Common myeloid progenitor, CD34-positive (primary cell): ENCODE results near the gene SUN5.
A peak's percentile ranks its signal among the peaks of the same experiment; 100 is the strongest.
"Not testable (repeated sequence)": the region's sequence is repeated elsewhere in the genome, so short reads cannot be mapped to it uniquely, and the experiment has no call there.

ENCODE experiments used
- CTCF ChIA-PET: fragments of 350-600 bp; sonication (Branson Sonifier 250); formaldehyde crosslinking; loops from one replicate; lab custom pipeline; 2021; ENCODE audit warnings: antibody characterized with exemption; lab: Charles Lee
- POLR2A ChIA-PET: fragments of 350-600 bp; sonication (Branson Sonifier 250); formaldehyde crosslinking; loops from one replicate; lab custom pipeline; 2021; ENCODE audit warnings: antibody characterized with exemption; lab: Charles Lee
- DNase-seq, 3 donors: peaks; one replicate each; pipeline versions ENCODE4 v3.0.0 to v3.0.0-alpha.2; 2013
- H3K27ac ChIP-seq, 2 experiments: 1 replicate in 1 of 2; 2 replicates in 1 of 2; pipeline ENCODE4 v1.7.0; 2013; ENCODE audit warnings: inconsistent platforms in 2 of 2, low read length in 2 of 2, mild to moderate bottlenecking in 2 of 2, low read depth in 1 of 2, moderate library complexity in 1 of 2; ENCODE audit not compliant: severe bottlenecking in 2 of 2, insufficient read depth in 1 of 2, poor library complexity in 1 of 2
- H3K27me3 ChIP-seq, 5 experiments: replicated peaks in 2 of 5; 1 replicate in 3 of 5; 2 replicates in 2 of 5; pipeline versions ENCODE4 v1.6.1 to v1.7.0; 2013; ENCODE audit warnings: low read length in 4 of 5, mild to moderate bottlenecking in 2 of 5, moderate library complexity in 2 of 5, inconsistent platforms in 1 of 5; ENCODE audit not compliant: insufficient read depth in 5 of 5, control insufficient read depth in 4 of 5
- H3K36me3 ChIP-seq, 4 experiments: 1 replicate in 2 of 4; 2 replicates in 2 of 4; pipeline versions ENCODE4 v1.6.1 to v1.7.0; 2013; ENCODE audit warnings: low read length in 3 of 4, control low read depth in 1 of 4, mild to moderate bottlenecking in 1 of 4; ENCODE audit not compliant: control insufficient read depth in 4 of 4, insufficient read depth in 4 of 4
- H3K4me1 ChIP-seq, 4 experiments: 1 replicate in 3 of 4; 2 replicates in 1 of 4; pipeline versions ENCODE4 v1.6.1 to v1.7.1; 2013; ENCODE audit warnings: low read length in 3 of 4, mild to moderate bottlenecking in 3 of 4, control low read depth in 1 of 4, inconsistent platforms in 1 of 4, moderate library complexity in 1 of 4; ENCODE audit not compliant: control insufficient read depth in 4 of 4, insufficient read depth in 4 of 4; ENCODE audit errors: control extremely low read depth in 1 of 4
- H3K4me3 ChIP-seq, 7 experiments: 1 replicate in 4 of 7; 2 replicates in 3 of 7; pipeline versions ENCODE4 v1.5.1 to v1.7.0; 2013; ENCODE audit warnings: mild to moderate bottlenecking in 7 of 7, low read length in 6 of 7, moderate library complexity in 6 of 7, inconsistent platforms in 2 of 7, low read depth in 2 of 7, control low read depth in 1 of 7; ENCODE audit not compliant: insufficient read depth in 4 of 7, control insufficient read depth in 1 of 7; ENCODE audit errors: extremely low read depth in 1 of 7
- H3K9me3 ChIP-seq, 5 experiments: 1 replicate in 4 of 5; 2 replicates in 1 of 5; pipeline versions ENCODE4 v1.6.1 to v1.7.1; 2013; ENCODE audit warnings: low read length in 4 of 5, mild to moderate bottlenecking in 2 of 5, inconsistent platforms in 1 of 5, low read depth in 1 of 5, moderate library complexity in 1 of 5; ENCODE audit not compliant: control insufficient read depth in 4 of 5, insufficient read depth in 2 of 5; ENCODE audit errors: control extremely low read depth in 1 of 5
- WGBS: methylation state at CpG from one replicate; pipeline ENCODE4 v1.1.5; 2013; ENCODE audit not compliant: insufficient coverage; 5-methylcytosine and 5-hydroxymethylcytosine counted together

SUN5 gene

DNA sequence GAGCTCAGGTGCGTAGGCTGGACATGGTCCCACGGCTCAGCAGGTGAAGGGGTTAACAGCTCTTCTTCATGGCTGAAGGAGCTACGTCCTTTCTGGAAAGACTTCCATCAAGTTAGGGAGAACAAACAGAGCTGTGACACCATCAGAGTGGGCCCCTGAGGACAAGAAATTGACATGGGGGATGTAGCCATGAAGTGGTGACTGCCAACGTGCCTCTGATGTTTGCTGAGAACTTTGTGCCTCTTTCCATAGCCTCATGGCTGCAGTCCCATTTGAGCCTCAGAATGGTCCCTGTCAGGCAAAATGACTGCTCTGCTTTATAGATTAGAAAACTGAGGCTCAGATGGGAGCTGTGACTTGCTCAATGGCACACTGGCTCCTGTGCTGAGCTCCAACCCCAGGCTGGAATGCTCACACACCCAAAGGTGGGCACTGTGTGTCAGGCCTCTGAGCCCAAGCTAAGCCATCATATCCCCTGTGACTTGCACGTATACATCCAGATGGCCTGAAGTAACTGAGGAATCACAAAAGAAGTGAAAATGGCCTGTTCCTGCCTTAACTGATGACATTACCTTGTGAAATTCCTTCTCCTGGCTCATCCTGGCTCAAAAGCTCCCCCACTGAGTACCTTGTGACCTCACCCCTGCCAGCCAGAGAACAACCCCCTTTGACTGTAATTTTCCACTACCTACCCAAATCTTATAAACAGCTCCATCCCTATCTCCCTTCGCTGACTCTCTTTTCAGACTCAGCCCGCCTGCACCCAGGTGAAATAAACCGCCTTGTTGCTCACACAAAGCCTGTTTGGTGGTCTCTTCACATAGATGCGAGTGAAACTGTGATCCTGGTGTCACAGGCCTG, 29.8 kb downstream of the SUN5 start:
- POLR2A ChIA-PET = interaction anchor here (0.6 kb wide), 1 partner anchor 323 kb away, joined by 3 read pairs; no protein-coding TSS in a partner anchor
- H3K27me3 ChIP-seq = not testable (repeated sequence)

DNA sequence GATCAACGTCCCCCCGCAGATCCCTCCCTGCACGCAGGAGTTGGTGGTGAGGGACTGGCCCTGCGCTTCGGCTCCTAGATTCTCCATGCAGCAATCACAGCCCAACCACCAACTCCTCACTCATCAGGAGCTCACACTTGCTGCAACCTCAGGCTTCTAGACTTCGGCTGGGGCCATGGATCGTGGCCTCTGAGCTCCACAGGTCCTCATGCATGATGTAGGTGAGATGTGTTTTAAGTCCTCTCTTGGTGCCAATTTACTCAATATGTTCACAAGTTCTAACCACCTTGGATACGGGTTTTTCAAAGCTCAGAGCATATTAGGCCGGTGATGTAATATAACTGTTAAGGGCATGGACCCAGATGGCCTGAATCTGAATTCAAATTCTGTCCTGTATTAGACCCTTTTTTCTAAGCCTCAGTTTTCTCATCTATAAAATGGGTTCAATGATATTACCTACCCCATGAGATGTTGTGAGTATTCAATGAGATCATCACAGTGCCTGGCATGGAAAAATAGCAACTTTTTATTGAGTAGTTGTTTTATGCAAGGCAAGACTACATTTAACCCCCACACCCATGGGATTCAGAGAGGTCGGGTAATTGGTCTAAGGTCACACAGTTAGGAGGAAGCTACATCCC, 31.0 kb downstream of the SUN5 start:
- H3K9me3 ChIP-seq = peaks cover 0 to 19% (median 8%) of the 10 kb centered on the region in 5 experiments
- H3K4me3 ChIP-seq = peak overlapping the region in 1 of 7 experiments; percentile 40
- CTCF ChIA-PET = interaction anchor here (1.5 to 1.8 kb wide), 3 partner anchors 12 to 71 kb away, joined by 4 to 5 read pairs (median 5); no protein-coding TSS in a partner anchor
- WGBS = 91% methylated on average over 6 of the region's 10 CpGs
- POLR2A ChIA-PET = no interaction called here
- H3K27me3 ChIP-seq = no peaks in the 10 kb centered on the region
- H3K36me3 ChIP-seq = no peaks in the 10 kb centered on the region
- peaks cover 8 to 66% (median 34%) of the 10 kb centered on the region in 4 experiments for H3K4me1 ChIP-seq
- peak overlapping the region in 1 of 2 experiments; percentile 73 for H3K27ac ChIP-seq
- DNase-seq = peak in 1 of 3 donors; percentile 19

More for the DNA sequence above, 29.8 kb downstream of the SUN5 start:
- H3K4me3 ChIP-seq, H3K36me3 ChIP-seq, H3K27ac ChIP-seq, DNase-seq: not testable (repeated sequence)
- peaks cover 0 to 19% (median 8%) of the 10 kb centered on the region in 5 experiments for H3K9me3 ChIP-seq
- peaks cover 8 to 56% (median 32%) of the 10 kb centered on the region in 4 experiments for H3K4me1 ChIP-seq
- CTCF ChIA-PET = interaction anchor here (1.5 to 1.8 kb wide), 3 partner anchors 11 to 73 kb away, joined by 4 to 5 read pairs (median 5); no protein-coding TSS in a partner anchor
- 94% methylated on average over 7 of the region's 9 CpGs for WGBS

DNA sequence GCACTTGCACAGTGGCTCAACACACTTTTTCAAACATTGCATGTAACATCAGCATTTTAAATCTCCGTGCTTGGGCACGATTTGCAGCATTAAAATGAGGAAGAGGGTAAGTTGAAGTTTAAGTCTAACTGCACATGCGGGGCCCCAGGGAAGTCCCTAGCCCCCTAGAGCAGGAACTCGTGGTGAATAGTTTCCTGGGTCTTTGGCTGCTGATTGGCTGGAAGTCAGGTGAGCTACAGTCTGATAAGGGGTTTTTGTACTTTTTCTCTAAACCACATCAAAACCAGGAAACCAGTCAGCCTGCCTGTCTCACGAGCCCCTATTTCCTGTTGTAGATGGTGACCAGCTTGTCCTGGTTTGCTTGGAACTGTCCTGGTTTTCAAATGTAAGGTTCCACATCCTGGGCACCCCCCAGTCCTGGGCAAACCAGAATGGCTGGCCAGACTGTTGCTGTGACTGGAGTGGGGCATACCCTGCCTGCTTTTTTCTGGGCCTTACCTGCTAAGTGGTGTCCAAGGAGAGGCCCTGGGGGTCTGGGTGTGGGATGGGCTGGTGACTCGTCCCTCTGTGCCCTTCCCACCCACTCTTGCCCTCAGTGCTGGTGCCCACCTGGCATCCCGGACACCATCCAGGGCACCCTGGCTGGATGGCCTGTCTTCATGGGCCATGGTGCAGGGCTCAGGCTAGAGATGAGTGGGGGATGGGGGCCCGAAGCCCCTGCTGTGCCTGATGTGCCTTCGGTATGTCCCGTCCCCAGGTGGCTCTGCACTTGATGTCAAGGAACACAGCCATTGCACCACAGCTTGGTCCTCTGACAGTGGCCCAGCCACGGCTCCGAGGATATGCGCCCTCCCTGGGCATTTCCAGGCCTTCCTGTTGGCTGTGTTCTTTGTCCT, 31.8 kb downstream of the SUN5 start:
- Histone ChIP-seq H3K27ac (peak overlapping the region; percentile 75 to 83), H3K4me1 (peaks cover 8 to 70% (median 36%) of the 10 kb centered on the region in 4 experiments), H3K36me3 (no peaks in the 10 kb centered on the region), H3K4me3 (peak overlapping the region in 3 of 7 experiments; percentile 25 to 51 (median 26)), H3K9me3 (peaks cover 0 to 17% (median 8%) of the 10 kb centered on the region in 5 experiments), H3K27me3 (no peaks in the 10 kb centered on the region)
- ChIA-PET POLR2A (no interaction called here), CTCF (interaction anchor here (1.5 to 1.8 kb wide), 2 partner anchors 13 to 71 kb away, joined by 5 read pairs; no protein-coding TSS in a partner anchor)
- DNase-seq = peak; percentile 88 to 98 (median 97)
- 68% methylated on average over 10 of the region's 13 CpGs for WGBS

DNA sequence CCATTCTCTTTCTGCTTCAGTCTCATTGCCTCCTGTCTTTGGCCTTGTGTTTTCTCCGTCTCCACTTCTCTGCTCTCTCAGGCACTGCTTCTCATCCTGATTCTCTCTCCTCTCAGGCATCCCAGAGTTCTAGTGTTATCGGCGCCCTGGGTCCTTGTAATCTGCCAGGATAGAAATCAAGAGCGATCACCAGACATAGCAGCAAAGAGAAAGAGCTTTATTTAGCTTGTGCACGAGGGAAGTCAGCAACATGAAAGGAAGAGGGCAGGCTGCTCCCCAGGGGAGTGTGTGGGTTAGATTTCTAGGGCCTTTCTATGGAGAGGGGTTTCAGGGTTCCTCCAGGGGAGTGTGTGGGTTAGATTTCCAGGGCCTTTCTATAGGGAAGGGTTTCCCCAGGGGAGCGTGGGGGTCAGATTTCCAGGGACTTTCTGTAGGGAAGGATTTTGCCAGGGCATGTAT, 32.5 kb downstream of the SUN5 start:
- DNase-seq = no peak
- ChIA-PET CTCF (interaction anchor here (0.6 kb wide), 1 partner anchor 88 kb away, joined by 3 read pairs; no protein-coding TSS in a partner anchor), POLR2A (no interaction called here)
- no peaks in the 10 kb centered on the region for H3K27me3 ChIP-seq
- H3K4me1 ChIP-seq = peaks cover 9 to 74% (median 43%) of the 10 kb centered on the region in 4 experiments
- 45% methylated on average over 5 of the region's 6 CpGs for WGBS
- H3K27ac ChIP-seq = peak overlapping the region; percentile 75 to 83
- no peaks in the 10 kb centered on the region for H3K36me3 ChIP-seq
- peaks cover 0 to 10% (median 5%) of the 10 kb centered on the region in 5 experiments for H3K9me3 ChIP-seq
- peak overlapping the region in 4 of 7 experiments; percentile 7 to 51 (median 35) for H3K4me3 ChIP-seq

DNA sequence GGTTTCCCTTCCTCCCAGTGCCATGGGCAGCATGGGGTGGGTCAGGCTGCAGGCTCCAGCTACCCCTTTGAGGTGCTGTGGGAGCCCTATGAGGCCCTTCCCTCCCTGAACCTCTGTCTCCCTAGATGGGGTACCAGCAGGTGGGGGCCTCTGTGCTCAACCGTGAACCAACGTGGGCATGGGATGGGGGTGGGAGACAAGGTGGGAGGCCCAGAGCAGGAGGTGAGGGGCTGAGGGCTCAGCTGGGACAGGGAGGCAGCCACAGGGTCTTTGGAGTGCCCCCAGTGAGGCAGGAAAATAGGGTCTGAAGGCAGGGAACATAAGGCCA, 33.3 kb downstream of the SUN5 start:
- Histone ChIP-seq H3K9me3 (peaks cover 0 to 2% (median 0%) of the 10 kb centered on the region in 5 experiments), H3K36me3 (no peaks in the 10 kb centered on the region), H3K4me1 (peaks cover 9 to 82% (median 45%) of the 10 kb centered on the region in 4 experiments), H3K4me3 (no peak overlapping the region), H3K27ac (peak overlapping the region; percentile 75 to 83), H3K27me3 (no peaks in the 10 kb centered on the region)
- POLR2A ChIA-PET = no interaction called here
- no CpG with 5 or more reads among the region's 2 CpGs for WGBS
- CTCF ChIA-PET = interaction anchor here (0.9 kb wide), 1 partner anchor 29 kb away, joined by 3 read pairs; no protein-coding TSS in a partner anchor
- DNase-seq = no peak
